HFF-Myc (cell line): ENCODE results near the gene GPR21.

Experiments
- DNase-seq: peaks from one replicate; pipeline ENCODE4 v3.0.0-alpha.2; 2011; ENCODE audit warnings: low read depth; ENCODE audit errors: extremely low read depth
- H3K4me3 ChIP-seq: replicated peaks from 2 replicates; pipeline ENCODE4 v1.5.1; 2011; ENCODE audit warnings: low read depth, mild to moderate bottlenecking, control low read depth, low read length
- TF ChIP-seq, protein P1 (sequence below): IDR thresholded peaks from 2 replicates; pipeline ENCODE4 v1.5.1; 2012; ENCODE audit warnings: mild to moderate bottlenecking, low read depth, low read length, control low read depth; ENCODE audit errors: missing control alignments

The GPR21 gene

DNA sequence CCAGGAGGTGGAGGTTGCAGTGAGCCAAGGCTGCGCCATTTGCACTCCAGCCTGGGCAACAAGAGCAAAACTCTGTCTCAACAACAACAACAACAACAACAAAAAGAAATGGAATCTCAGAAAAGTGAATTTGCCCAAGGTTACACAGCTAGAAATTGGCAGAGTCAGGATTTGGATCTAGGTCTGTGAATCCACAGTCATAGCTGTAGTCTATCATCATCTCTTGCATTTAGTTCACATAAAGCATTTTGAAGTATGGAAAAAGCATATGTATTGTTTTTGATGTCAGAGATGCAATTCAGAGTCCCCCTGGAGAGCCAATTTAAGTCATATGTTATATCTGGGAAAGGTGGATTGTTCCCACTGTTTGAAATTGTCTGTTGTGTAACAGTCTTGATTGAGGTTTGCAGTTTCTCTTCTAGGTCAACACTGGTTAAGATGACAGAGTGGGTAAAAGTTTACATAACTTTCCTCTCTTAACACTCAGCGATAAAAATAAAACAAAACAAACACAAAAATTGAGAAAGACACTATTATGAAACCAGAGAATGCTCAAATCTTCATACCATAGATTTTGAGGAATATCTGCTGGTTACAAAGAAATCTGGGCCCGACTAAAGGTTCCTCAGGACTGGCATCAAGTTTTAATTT is 21.5 kb upstream of the GPR21 start:
- no peak for DNase-seq
- no peak overlapping the region for H3K4me3 ChIP-seq
- TF ChIP-seq, protein P1, sequence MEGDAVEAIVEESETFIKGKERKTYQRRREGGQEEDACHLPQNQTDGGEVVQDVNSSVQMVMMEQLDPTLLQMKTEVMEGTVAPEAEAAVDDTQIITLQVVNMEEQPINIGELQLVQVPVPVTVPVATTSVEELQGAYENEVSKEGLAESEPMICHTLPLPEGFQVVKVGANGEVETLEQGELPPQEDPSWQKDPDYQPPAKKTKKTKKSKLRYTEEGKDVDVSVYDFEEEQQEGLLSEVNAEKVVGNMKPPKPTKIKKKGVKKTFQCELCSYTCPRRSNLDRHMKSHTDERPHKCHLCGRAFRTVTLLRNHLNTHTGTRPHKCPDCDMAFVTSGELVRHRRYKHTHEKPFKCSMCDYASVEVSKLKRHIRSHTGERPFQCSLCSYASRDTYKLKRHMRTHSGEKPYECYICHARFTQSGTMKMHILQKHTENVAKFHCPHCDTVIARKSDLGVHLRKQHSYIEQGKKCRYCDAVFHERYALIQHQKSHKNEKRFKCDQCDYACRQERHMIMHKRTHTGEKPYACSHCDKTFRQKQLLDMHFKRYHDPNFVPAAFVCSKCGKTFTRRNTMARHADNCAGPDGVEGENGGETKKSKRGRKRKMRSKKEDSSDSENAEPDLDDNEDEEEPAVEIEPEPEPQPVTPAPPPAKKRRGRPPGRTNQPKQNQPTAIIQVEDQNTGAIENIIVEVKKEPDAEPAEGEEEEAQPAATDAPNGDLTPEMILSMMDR, result no peak

DNA sequence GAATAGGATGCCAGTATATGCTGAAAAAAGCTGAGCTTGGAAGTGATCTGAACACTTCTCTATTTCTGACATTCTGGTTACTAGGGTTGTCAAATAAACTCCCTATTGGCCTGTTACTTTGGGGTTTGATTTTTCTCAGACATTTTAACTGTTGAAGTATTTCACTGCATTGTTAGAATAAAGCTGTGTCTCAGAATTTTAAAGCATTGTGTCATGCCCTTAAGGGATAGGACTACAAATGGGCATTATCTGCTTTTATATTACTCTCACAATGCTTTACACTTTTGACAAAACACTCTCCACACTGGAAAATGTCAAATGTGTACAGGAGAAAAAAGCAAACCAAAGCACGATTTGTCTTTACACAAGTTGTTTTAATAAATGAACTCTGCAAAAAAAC is 16.8 kb upstream of the GPR21 start:
- DNase-seq, result no peak
- no peak overlapping the region for H3K4me3 ChIP-seq
- TF ChIP-seq, protein P1, result no peak

DNA sequence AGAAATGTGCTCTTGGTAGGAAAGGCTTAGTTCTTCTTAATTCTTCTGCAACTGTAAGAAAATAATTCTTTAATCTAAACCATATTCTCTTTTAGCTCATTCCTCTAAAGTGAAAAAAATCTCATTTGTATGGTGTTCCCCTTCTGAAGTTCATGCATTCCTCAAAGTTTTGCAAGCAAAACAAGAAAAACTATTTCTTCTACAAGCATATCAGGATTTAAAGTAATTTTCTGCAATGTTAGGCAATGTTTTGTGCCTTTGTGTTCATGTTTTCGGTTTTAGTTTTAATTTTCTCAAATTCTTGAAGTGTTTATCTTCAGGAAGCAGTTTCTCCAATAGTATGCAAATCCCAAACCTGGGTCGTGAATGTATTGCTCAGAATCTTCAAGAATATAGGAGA is 12.7 kb upstream of the GPR21 start:
- no peak overlapping the region for H3K4me3 ChIP-seq
- no peak for DNase-seq
- TF ChIP-seq, protein P1, result no peak

DNA sequence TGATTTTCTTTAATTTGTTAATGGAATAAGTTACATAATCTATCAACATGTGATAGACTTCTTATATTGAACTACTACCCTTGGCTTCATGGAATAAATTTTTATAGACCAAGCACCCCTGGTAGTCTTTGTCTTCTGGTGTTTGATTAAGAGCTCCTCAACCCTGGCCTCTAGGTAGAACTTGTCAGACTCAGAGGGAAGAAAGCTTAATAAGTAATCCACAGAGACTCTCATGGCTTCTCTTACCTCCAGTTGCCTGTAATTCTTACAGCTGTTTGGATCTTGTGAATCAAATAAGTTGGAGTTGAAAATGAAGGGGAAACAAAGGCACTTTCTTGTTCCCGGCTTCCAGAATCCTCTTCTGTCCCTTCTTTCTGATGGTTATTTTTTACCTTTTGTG is 7.0 kb upstream of the GPR21 start:
- no peak for DNase-seq
- TF ChIP-seq, protein P1, result no peak
- no peak overlapping the region for H3K4me3 ChIP-seq

DNA sequence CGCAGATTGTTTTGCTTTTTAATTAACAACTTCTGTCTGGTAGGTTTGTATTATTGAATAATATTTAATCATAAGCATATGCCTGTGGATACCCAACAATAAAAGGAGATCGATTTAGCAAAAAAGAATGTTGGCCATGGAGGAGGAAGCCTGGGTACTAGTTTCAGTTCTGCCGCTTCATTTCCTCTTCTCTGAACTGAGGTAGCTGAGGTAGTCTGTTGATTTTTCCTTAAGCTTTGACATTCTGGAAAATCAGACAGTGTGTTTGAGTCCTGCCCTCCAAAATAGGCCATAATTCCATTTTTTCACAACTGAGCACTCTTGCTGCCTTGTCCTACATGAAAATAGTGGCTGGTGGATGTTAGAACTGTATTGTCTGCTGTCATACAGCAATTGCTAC is 6.0 kb upstream of the GPR21 start:
- DNase-seq, result no peak
- no peak overlapping the region for H3K4me3 ChIP-seq
- TF ChIP-seq, protein P1, result no peak

DNA sequence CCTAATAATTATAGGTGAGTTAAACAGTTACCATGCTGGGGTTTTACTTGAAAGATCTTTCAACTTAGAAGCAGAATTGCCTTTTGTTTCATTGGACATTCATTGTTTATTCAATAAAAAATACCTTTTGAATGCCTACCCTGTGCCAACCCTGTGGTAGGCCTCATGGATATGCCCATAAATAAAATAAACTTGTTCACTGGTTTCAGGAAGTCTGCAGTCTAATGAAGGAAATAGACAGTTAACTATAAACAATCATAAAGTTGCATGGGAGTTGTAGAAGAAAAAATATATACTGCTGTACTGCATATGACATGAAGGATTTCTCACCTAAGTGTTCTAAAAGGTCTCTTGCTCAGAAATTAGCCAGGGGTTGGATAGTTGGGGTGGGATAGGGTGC is 5.3 kb upstream of the GPR21 start:
- no peak overlapping the region for H3K4me3 ChIP-seq
- no peak for DNase-seq
- TF ChIP-seq, protein P1, result no peak

DNA sequence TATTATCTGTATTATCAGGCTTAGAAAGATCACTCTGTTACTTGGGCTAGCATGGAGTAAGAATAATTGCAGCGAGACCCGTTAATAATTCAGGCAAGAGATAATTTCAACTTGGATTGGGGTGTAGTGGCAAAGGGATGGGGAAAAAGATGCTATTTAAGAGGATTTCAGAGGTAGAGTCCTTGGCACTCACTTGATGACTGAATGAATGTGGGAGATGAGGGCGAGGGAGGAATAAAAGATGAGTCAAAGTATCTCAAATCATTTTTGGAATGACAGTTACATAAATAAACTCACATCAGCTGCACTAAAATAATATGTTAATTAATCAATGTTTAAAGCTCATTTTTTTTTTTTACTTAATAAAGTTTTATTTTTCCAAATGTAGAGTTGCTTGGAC is 4.5 kb upstream of the GPR21 start:
- no peak for DNase-seq
- TF ChIP-seq, protein P1, result no peak
- H3K4me3 ChIP-seq, result no peak overlapping the region
